Testis (tissue), 3 donors: Measurements from ENCODE around the gene SLC12A4. TPM values are rescaled to one million over a fixed set of nuclear protein-coding genes. Genes with fewer than 3 reads are reported as not detected.

Experiments used
- DNase-seq: peaks from one replicate; pipeline ENCODE4 v3.0.0-alpha.2; 2019
- H3K27ac ChIP-seq, 2 donors: fragments of 200-600 bp; sonication (generic); one replicate each; pipeline ENCODE4 v1.5.1; 2019
- H3K27me3 ChIP-seq: fragments of 200-600 bp; sonication (generic); one replicate; pipeline ENCODE4 v1.5.1; 2019
- H3K36me3 ChIP-seq: fragments of 200-600 bp; sonication (generic); one replicate; pipeline ENCODE4 v1.5.1; 2017; ENCODE audit warnings: low read depth; ENCODE audit errors: missing control alignments
- H3K4me1 ChIP-seq: fragments of 200-600 bp; sonication (generic); one replicate; pipeline ENCODE4 v1.5.1; 2019
- H3K4me3 ChIP-seq, 2 donors: fragments of 200-600 bp; sonication (generic); one replicate each; pipeline ENCODE4 v1.5.1; 2017 to 2019
- H3K9me3 ChIP-seq: fragments of 200-600 bp; sonication (generic); one replicate; pipeline ENCODE4 v1.5.1; 2017
- POLR2A ChIP-seq: fragments of 450-650 bp; IDR thresholded peaks from one replicate; pipeline ENCODE4 v1.6.1; 2017; ENCODE audit warnings: antibody characterized with exemption, mild to moderate bottlenecking, moderate library complexity
- WGBS, 2 donors: methylation state at CpG; one replicate each; pipeline ENCODE4 v1.1.5; 2018; 5-methylcytosine and 5-hydroxymethylcytosine counted together
- intact Hi-C: fragments of 100-400 bp; cut with DNase I; formaldehyde crosslinking; loops from one replicate; pipeline ENCODE4 v1.15.1; 2023; ENCODE audit warnings: low total_unique reads
- polyA plus RNA-seq: library from polyadenylated mRNA; stranded (reverse); fragments of 350-450 nt; fragmentation: Illumina TruSeq; extraction: RNeasy Lipid Tissue Mini Kit (QIAGEN cat#74804); gene quantifications from one replicate; pipeline ENCODE4 v1.2.3, GENCODE V29; 2014; ENCODE audit warnings: low read depth, low replicate concordance; ENCODE audit not compliant: insufficient read depth
- total RNA-seq, 2 donors: library from RNA; depleted of rRNA; stranded (reverse); fragments of >200 nt; gene quantifications; one replicate each; pipeline ENCODE4 v1.2.3, GENCODE V29; 2016
- TF ChIP-seq, protein P1 (sequence below), 3 experiments: fragments of 450-650 bp in 2 of 3; fragments of 200-600 bp in 1 of 3; sonication (generic) in 1 of 3; IDR thresholded peaks; one replicate each; pipeline ENCODE4 v1.5.1; 2016 to 2019; ENCODE audit warnings: antibody characterized with exemption in 3 of 3, mild to moderate bottlenecking in 2 of 3, moderate library complexity in 1 of 3

SLC12A4 gene
- total and polyA plus RNA-seq, 3 donors from 2014 or later, result 46.7 to 68.4 (median 64.3) TPM

DNA sequence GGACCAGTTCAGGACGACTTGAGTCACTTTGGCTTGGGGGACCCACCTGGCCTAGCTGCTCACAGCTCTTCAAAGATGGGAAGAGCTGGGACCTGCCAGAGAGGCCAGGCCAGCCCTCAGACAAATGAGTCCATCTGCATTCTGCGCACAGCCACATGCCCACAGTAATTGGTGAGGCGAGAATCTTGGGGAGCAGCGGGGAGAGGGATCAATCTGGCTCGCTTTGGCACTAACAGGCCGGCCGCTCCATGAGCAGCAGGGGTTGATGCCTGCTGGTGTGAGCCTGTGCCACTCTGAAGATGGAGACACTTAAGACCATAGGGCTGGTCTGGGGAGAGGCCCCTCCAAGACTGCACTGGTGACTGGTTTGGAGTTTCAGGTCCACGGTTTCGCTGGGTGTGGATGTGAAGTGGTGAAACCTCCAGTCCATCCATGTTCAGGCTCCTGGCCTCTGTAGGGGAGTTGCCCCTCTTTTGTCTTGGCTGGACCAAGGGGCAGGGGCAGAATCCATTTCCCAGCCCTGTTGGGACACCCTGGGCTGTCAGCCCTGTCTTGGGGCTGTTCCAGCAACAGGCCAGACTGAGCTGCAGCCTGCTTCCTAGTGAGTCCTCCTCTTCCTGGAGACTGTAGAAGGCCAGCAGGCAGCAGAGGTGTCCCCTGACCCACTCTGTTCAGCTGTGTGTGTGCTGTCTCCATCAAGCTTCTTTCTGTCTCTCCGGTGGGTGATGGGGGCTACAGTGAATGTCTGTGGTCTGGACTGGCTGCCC lies 44.1 kb downstream of the SLC12A4 start:
- no peak overlapping the region for H3K4me3 ChIP-seq
- TF ChIP-seq, protein P1, sequence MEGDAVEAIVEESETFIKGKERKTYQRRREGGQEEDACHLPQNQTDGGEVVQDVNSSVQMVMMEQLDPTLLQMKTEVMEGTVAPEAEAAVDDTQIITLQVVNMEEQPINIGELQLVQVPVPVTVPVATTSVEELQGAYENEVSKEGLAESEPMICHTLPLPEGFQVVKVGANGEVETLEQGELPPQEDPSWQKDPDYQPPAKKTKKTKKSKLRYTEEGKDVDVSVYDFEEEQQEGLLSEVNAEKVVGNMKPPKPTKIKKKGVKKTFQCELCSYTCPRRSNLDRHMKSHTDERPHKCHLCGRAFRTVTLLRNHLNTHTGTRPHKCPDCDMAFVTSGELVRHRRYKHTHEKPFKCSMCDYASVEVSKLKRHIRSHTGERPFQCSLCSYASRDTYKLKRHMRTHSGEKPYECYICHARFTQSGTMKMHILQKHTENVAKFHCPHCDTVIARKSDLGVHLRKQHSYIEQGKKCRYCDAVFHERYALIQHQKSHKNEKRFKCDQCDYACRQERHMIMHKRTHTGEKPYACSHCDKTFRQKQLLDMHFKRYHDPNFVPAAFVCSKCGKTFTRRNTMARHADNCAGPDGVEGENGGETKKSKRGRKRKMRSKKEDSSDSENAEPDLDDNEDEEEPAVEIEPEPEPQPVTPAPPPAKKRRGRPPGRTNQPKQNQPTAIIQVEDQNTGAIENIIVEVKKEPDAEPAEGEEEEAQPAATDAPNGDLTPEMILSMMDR (IDR thresholded peaks at IDR 0.05), result no peak
- no peak for TF ChIP-seq POLR2A
- no peak for DNase-seq
- H3K36me3 ChIP-seq, result no peaks in the 10 kb centered on the region
- H3K9me3 ChIP-seq, result no peaks in the 10 kb centered on the region
- H3K4me1 ChIP-seq, result peaks cover 11% of the 10 kb centered on the region
- H3K27ac ChIP-seq, result no peak overlapping the region
- WGBS, 2 donors, result 64 to 86% methylated on average over 6 to 10 of the region's 10 CpGs
- intact Hi-C loops, result no loop called here
- H3K27me3 ChIP-seq, result no peaks in the 10 kb centered on the region

DNA sequence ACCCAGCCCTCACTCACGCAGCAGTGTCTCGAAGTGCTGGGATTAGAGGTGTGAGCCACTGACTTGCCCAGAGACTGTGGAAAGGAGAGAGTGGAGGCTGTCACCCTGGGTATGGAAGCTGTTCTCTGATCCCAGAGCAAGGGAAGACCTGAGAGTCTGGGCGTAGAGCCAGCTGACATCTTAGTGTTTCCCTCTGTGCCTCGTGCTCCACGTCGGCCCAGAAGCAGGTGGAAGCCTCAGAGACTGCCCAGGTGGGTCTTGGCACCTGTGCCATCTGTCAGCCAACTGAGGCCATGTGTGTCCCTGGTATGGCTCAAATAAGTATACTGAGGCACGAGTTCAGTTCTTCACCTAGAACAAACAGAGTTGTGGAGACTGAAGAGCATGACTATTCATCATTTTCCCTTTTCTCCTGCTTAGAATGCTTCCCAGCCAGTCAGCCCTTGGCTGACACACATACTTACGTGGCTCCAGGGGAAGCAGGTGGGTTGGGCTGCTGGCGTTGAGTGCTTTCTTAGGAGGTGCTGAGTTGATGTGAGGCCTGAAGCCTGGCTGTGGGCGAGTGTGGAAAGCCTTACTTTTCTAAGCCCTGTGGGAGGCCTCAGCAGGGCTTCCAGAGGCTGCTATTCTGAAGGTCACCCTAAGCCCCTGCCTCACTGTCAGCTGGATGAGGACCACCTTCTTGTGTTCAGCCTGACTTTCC lies 44.9 kb downstream of the SLC12A4 start:
- intact Hi-C loops, result no loop called here
- H3K27ac ChIP-seq, result no peak overlapping the region
- no peak for TF ChIP-seq POLR2A
- TF ChIP-seq, protein P1 (IDR thresholded peaks at IDR 0.05), result no peak
- peaks cover 11% of the 10 kb centered on the region for H3K4me1 ChIP-seq
- no peak overlapping the region for H3K4me3 ChIP-seq
- no peaks in the 10 kb centered on the region for H3K27me3 ChIP-seq
- H3K9me3 ChIP-seq, result no peaks in the 10 kb centered on the region
- WGBS, 2 donors, result 81 to 86% methylated on average over 10 of the region's 10 CpGs
- H3K36me3 ChIP-seq, result no peaks in the 10 kb centered on the region
- DNase-seq, result peak; percentile 46

DNA sequence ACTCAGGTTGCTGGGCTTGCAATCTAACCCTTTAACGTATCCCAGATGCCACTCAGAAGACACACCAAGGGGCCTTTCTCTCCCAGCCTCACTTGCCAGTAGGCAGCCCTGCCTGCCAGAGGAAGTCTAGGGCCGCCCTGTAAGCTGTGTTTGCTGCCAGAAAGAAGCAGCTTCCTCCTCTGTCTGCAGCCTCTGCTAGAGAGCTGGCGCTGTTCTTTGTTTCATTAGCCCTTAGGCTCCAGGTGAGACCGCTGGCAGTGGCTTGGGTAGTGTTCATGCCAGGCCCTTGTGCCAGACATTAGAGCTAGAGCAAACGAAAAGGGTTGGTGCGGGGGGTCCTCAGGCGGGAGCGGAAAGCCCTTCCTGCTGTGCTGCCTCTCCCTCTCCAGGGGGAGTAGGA lies 45.7 kb downstream of the SLC12A4 start:
- DNase-seq, result no peak
- H3K27ac ChIP-seq, result no peak overlapping the region
- intact Hi-C loops, result no loop called here

DNA sequence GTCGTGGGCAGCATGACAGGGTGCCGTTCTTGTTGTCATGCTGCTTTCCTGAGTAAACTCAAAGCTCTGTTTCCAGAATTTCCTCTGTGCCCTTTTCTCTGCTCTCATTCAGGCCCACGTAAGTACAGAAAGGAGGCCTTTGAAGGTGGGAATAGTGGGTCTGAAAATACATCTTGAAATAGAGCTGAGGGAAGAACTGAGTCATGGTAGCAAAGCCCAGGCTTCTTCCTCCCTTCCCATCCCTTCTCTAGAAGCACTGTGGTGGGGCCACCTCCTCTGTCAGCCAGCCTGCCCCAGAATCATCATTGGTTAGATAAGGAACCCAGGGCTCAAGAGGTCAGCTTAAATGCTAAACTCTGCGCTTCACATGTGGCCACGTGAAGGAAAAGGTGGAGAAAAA lies 46.2 kb downstream of the SLC12A4 start:
- intact Hi-C loops, result no loop called here
- Histone ChIP-seq H3K9me3 (no peaks in the 10 kb centered on the region), H3K4me3 (no peak overlapping the region), H3K36me3 (no peaks in the 10 kb centered on the region), H3K27me3 (no peaks in the 10 kb centered on the region), H3K4me1 (peaks cover 17% of the 10 kb centered on the region), H3K27ac (no peak overlapping the region)
- TF ChIP-seq POLR2A, result no peak
- TF ChIP-seq, protein P1 (IDR thresholded peaks at IDR 0.05), result no peak
- 82 to 83% methylated on average over 5 of the region's 5 CpGs for WGBS, 2 donors
- no peak for DNase-seq

More for the DNA sequence above, 45.7 kb downstream of the SLC12A4 start:
- Histone ChIP-seq H3K27me3 (no peaks in the 10 kb centered on the region), H3K36me3 (no peaks in the 10 kb centered on the region), H3K9me3 (no peaks in the 10 kb centered on the region), H3K4me3 (no peak overlapping the region), H3K4me1 (peaks cover 13% of the 10 kb centered on the region)
- TF ChIP-seq POLR2A, result no peak
- TF ChIP-seq, protein P1 (IDR thresholded peaks at IDR 0.05), result no peak
- WGBS, 2 donors, result 77 to 93% methylated on average over 7 to 8 of the region's 8 CpGs
